ENCODE data around the gene ALOXE3.
A peak's percentile ranks its signal among the peaks of the same experiment; 100 is the strongest.

The ALOXE3 gene

DNA sequence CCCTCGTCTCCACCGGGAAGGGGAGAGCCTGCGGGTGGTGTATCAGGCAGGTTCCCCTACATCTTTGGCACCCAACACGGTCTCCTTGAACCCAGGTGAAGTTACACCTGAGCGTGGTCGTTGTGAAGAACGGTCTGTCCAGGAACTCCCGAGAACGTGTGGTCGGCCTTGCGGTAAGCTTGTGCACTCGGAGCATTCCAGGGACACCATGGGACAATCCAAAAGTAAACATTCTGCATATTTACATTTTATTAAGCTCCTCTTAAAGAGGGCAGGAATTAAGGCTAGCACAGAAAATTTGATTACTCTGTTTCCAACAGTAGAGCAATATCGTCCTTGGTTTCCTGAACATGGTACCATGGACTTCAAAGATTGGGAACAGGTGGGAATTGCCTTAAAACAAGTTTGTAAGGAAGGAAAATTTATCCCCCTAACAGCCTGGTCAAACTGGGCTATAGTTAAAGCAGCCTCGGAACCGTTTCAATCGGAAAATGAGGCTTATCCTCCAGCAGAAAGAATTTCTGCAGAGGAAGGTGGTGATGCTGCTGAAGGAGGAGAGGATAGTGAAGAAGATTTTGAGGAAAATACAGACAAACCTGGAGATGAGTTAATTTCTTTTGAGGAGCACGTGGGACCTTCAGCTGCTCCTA, 61.2 kb downstream of the ALOXE3 start:
- in situ Hi-C loops (cut with HindIII; ENCODE audit: low sequenced_read_pairs) = loop anchor here (10.0 kb wide), 1 partner anchor 58 kb away; the partner anchor contains the start of gene ALOXE3

GRCh38 chr17:8056232-8056975, 61.9 kb downstream of the ALOXE3 start:
- H3K4me3 ChIP-seq (ENCODE audit: low read depth, low read length) = no peak overlapping the region
- in situ Hi-C loops (cut with HindIII; ENCODE audit: low sequenced_read_pairs) = loop anchor here (10.0 kb wide), 1 partner anchor 58 kb away; the partner anchor contains the start of gene ALOXE3
- DNase-seq (ENCODE audit: low read depth, low spot score) = peak; percentile 67
- TF ChIP-seq, protein P1, sequence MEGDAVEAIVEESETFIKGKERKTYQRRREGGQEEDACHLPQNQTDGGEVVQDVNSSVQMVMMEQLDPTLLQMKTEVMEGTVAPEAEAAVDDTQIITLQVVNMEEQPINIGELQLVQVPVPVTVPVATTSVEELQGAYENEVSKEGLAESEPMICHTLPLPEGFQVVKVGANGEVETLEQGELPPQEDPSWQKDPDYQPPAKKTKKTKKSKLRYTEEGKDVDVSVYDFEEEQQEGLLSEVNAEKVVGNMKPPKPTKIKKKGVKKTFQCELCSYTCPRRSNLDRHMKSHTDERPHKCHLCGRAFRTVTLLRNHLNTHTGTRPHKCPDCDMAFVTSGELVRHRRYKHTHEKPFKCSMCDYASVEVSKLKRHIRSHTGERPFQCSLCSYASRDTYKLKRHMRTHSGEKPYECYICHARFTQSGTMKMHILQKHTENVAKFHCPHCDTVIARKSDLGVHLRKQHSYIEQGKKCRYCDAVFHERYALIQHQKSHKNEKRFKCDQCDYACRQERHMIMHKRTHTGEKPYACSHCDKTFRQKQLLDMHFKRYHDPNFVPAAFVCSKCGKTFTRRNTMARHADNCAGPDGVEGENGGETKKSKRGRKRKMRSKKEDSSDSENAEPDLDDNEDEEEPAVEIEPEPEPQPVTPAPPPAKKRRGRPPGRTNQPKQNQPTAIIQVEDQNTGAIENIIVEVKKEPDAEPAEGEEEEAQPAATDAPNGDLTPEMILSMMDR (IDR thresholded peaks at IDR 0.05; ENCODE audit: low read depth, low read length) = no peak

More for the DNA sequence above, 61.2 kb downstream of the ALOXE3 start:
- no peak overlapping the region for H3K4me3 ChIP-seq (ENCODE audit: low read depth, low read length)
- DNase-seq (ENCODE audit: low read depth, low spot score) = no peak
- TF ChIP-seq, protein P1 (IDR thresholded peaks at IDR 0.05; ENCODE audit: low read depth, low read length) = no peak

- H3K4me3 ChIP-seq (ENCODE audit: low read depth, low read length) = no peak overlapping the region
- in situ Hi-C loops (cut with HindIII; ENCODE audit: low sequenced_read_pairs) = loop anchor here (10.0 kb wide), 1 partner anchor 59 kb away; the partner anchor contains the start of gene ALOXE3
- TF ChIP-seq, protein P1 (IDR thresholded peaks at IDR 0.05; ENCODE audit: low read depth, low read length) = no peak
- no peak for DNase-seq (ENCODE audit: low read depth, low spot score)
Observed at GRCh38 chr17:8055851-8056231, 62.5 kb downstream of the ALOXE3 start.

GRCh38 chr17:8053600-8053999, 64.7 kb downstream of the ALOXE3 start:
- TF ChIP-seq, protein P1 (IDR thresholded peaks at IDR 0.05; ENCODE audit: low read depth, low read length) = no peak
- DNase-seq (ENCODE audit: low read depth, low spot score) = no peak
- no peak overlapping the region for H3K4me3 ChIP-seq (ENCODE audit: low read depth, low read length)
- in situ Hi-C loops (cut with HindIII; ENCODE audit: low sequenced_read_pairs) = loop anchor here (10.0 kb wide), 1 partner anchor 61 kb away; the partner anchor contains the start of gene ALOXE3

DNA sequence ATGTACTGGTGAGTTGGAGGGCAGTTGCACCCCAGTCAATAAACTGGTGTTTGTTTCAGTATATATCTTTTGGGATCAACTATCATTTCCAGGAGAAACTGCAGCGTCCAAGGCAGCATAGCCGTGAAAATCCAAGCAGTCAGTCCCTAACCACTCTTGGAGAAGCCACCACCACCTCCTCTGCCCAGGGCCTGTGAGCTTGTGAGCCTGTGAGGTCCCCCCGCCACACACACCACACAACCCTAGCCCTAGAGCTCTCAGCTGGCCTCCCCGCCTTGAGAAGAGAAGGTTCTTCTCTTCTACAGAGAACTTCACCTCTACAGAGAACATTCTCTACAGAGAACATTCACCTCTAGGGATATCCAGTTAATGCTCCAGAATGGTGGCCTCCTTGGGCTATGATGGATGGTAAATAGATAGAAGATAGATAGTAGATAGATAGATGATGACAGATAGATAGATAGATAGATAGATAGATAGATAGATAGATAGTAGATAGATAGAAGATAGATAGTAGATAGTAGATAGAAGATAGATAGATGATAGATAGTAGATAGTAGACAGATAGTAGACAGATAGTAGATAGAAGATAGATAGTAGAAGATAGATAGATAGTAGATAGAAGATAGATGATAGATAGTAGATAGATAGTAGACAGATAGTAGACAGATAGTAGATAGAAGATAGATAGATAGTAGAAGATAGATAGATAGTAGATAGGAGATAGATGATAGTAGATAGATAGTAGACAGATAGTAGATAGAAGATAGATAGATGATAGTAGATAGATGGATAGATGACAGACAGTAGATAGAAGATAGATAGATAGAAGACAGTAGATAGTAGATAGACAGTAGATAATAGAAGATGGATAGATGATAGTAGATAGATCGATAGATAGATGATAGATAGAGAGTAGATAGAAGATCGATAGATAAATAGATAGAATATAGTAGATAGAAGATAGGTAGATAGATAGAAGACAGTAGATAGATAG, 65.8 kb downstream of the ALOXE3 start:
- in situ Hi-C loops (cut with HindIII; ENCODE audit: low sequenced_read_pairs) = loop anchor here (10.0 kb wide), 1 partner anchor 62 kb away; the partner anchor contains the start of gene ALOXE3

More for the DNA sequence above, 65.8 kb downstream of the ALOXE3 start:
- TF ChIP-seq, protein P1 (IDR thresholded peaks at IDR 0.05; ENCODE audit: low read depth, low read length) = no peak
- DNase-seq (ENCODE audit: low read depth, low spot score) = no peak
- H3K4me3 ChIP-seq (ENCODE audit: low read depth, low read length) = no peak overlapping the region

Data from astrocyte of the spinal cord (primary cell).